Measurements from ENCODE around the gene MRGPRG. TPM values are rescaled to one million over a fixed set of nuclear protein-coding genes. Genes with fewer than 3 reads are reported as not detected.
"Not testable (repeated sequence)": the region's sequence is repeated elsewhere in the genome, so short reads cannot be mapped to it uniquely, and the experiment has no call there.

MRGPRG gene
- total and polyA plus RNA-seq, 2 of the 8 experiments (the other 6 are each of a cell fraction or from before 2014, with no cell fraction given): not detected

- H3K36me3 ChIP-seq (ENCODE audit: control insufficient read depth in 2 of 4, insufficient read depth in 4 of 4, low read length in 3 of 4); H2AK5ac ChIP-seq (ENCODE audit: low read depth, low read length); H2AFZ ChIP-seq (ENCODE audit: low read length); H3K79me2 ChIP-seq (ENCODE audit: control insufficient read depth in 1 of 2, insufficient read depth in 2 of 2, low read length in 2 of 2); H3K9me3 ChIP-seq (ENCODE audit: insufficient read depth in 2 of 2, low read depth in 1 of 2, low read length in 1 of 2); H2BK15ac ChIP-seq (ENCODE audit: low read length); H4K5ac ChIP-seq (ENCODE audit: insufficient read length, low read depth, low read length); H3K79me1 ChIP-seq (ENCODE audit: low read depth, low read length); H3K4me3 ChIP-seq (ENCODE audit: extremely low read depth in 1 of 4, insufficient read depth in 2 of 4, low read depth in 3 of 4, low read length in 4 of 4); H4K20me1 ChIP-seq (replicated peaks in 1 of 2; ENCODE audit: control insufficient read depth in 1 of 2, insufficient read depth in 2 of 2, low read length in 2 of 2); H3K14ac ChIP-seq (ENCODE audit: insufficient read length); H3K18ac ChIP-seq (ENCODE audit: extremely low read depth, low read length); H4K91ac ChIP-seq (replicated peaks; ENCODE audit: insufficient read length, low read length); H2BK120ac ChIP-seq (replicated peaks; ENCODE audit: low read depth, low read length); DNase-seq (ENCODE audit: low read depth in 1 of 2, low spot score in 2 of 2); H2BK5ac ChIP-seq (ENCODE audit: low read depth, low read length); FAIRE-seq; H3K9ac ChIP-seq (replicated peaks in 1 of 4; ENCODE audit: extremely low read depth in 1 of 4, low read depth in 3 of 4, low read length in 3 of 4); H4K8ac ChIP-seq (ENCODE audit: extremely low read depth, insufficient read depth, low read length); H3K27ac ChIP-seq (ENCODE audit: low read depth, low read length); H3K56ac ChIP-seq (replicated peaks; ENCODE audit: insufficient read length, low read depth, low read length); H3K23ac ChIP-seq (ENCODE audit: insufficient read length): not testable (repeated sequence)
- Histone ChIP-seq H2BK12ac (ENCODE audit: low read depth, low read length) (0 out of 2 replicates have a peak overlapping the region, but pooled peaks have one; percentile 12), H3K4me2 (ENCODE audit: insufficient read depth in 1 of 2, low read depth in 2 of 2, low read length in 2 of 2) (peak overlapping the region; percentile 11 to 54; a peak in 1 of 4 replicates), H2BK20ac (ENCODE audit: low read length) (peak overlapping the region; percentile 74; the same call in 1 of the 2 replicates), H3K27me3 (replicated peaks in 1 of 4; ENCODE audit: control insufficient read depth in 3 of 4, extremely low read depth in 1 of 4, insufficient read depth in 3 of 4, low read length in 3 of 4) (peaks cover 0 to 31% (median 18%) of the 10 kb centered on the region in 4 experiments; a peak in 6 of 7 replicates), H3K23me2 (ENCODE audit: low read depth, low read length) (peaks cover 14% of the 10 kb centered on the region; the same call in 1 of the 2 replicates), H3K4ac (replicated peaks; ENCODE audit: insufficient read length, low read depth, low read length) (peak overlapping the region; percentile 53), H3K4me1 (replicated peaks in 1 of 4; ENCODE audit: control insufficient read depth in 3 of 4, insufficient read depth in 4 of 4, low read length in 3 of 4) (peaks cover 0 to 21% (median 11%) of the 10 kb centered on the region in 4 experiments; a peak in 6 of 7 replicates)
- TF ChIP-seq EZH2 (IDR thresholded peaks at IDR 0.05; ENCODE audit: low read depth, low read length, severe bottlenecking): peak; percentile 3
- 85% methylated on average over 13 of the region's 17 CpGs; no CpG with 5 or more reads in 1 of the 2 experiments for WGBS, 2 experiments (ENCODE audit: extremely low coverage in 1 of 2, insufficient coverage in 1 of 2, insufficient read length in 1 of 2, insufficient replicate concordance in 2 of 2, low coverage in 1 of 2, low lambda C conversion rate in 2 of 2, missing lambda C conversion rate in 1 of 2)
- CTCF ChIA-PET (ENCODE audit: partially characterized antibody): interaction anchor here (0.8 to 3.0 kb wide), 18 partner anchors 8 to 55 kb away, joined by 3 to 14 read pairs (median 4); no protein-coding TSS in a partner anchor
- POLR2A ChIA-PET (ENCODE audit: partially characterized antibody): interaction anchor here (1.0 to 1.6 kb wide), 2 partner anchors 9 to 10 kb away, joined by 3 to 4 read pairs; no protein-coding TSS in a partner anchor
These were observed 49.8 kb downstream of the MRGPRG start for GRCh38 chr11:3168742-3169254.

Other genes starting within 250 kb of the MRGPRG start
- 190 and 194 TPM in 2 replicates for gene NAP1L4, start 226.5 kb downstream of the MRGPRG start, total RNA-seq (2021; fragmentation: NEBNext Ultra II Directional; extraction: Animal tissue kit (Norgen Biotek cat#: 25700))
- gene NAP1L4, start 226.5 kb downstream of the MRGPRG start, polyA plus RNA-seq (2011; rRNA removed): 75.8 and 81.4 TPM in 2 replicates
- 89.4 and 100 TPM in 2 replicates for gene CARS1, start 161.4 kb downstream of the MRGPRG start, total RNA-seq (2021; fragmentation: NEBNext Ultra II Directional; extraction: Animal tissue kit (Norgen Biotek cat#: 25700))
- gene CARS1, start 161.4 kb downstream of the MRGPRG start, polyA plus RNA-seq (2011; rRNA removed): 44.1 and 52.2 TPM in 2 replicates
- 7.9 and 9.9 TPM in 2 replicates for gene OSBPL5, start 53.5 kb downstream of the MRGPRG start, total RNA-seq (2021; fragmentation: NEBNext Ultra II Directional; extraction: Animal tissue kit (Norgen Biotek cat#: 25700))
- 3.4 and 6.0 TPM in 2 replicates for gene OSBPL5, start 53.5 kb downstream of the MRGPRG start, polyA plus RNA-seq (2011; rRNA removed)
- gene MRGPRE, start 13.6 kb upstream of the MRGPRG start, total RNA-seq (2021; fragmentation: NEBNext Ultra II Directional; extraction: Animal tissue kit (Norgen Biotek cat#: 25700)): not detected in 2 replicates
- not detected in 2 replicates for gene MRGPRE, start 13.6 kb upstream of the MRGPRG start, polyA plus RNA-seq (2011; rRNA removed)
- 80.5 and 88.6 TPM in 2 replicates for gene ZNF195, start 160.3 kb upstream of the MRGPRG start, total RNA-seq (2021; fragmentation: NEBNext Ultra II Directional; extraction: Animal tissue kit (Norgen Biotek cat#: 25700))
- 23.4 and 23.9 TPM in 2 replicates for gene ZNF195, start 160.3 kb upstream of the MRGPRG start, polyA plus RNA-seq (2011; rRNA removed)